K562 (cell line): ENCODE data around the gene PPCDC. TPM values are rescaled to one million over a fixed set of nuclear protein-coding genes. Genes with fewer than 3 reads are reported as not detected.
A peak's percentile ranks its signal among the peaks of the same experiment; 100 is the strongest.

Source experiments
- ARID2 ChIP-seq: fragments of 450-650 bp; IDR thresholded peaks from 2 replicates; pipeline ENCODE4 v1.6.1; 2017; ENCODE audit warnings: antibody characterized with exemption, mild to moderate bottlenecking
- CHD4 ChIP-seq: fragments of 200-600 bp; sonication (generic); IDR thresholded peaks from 3 replicates; pipeline ENCODE4 v1.6.1; 2012; ENCODE audit warnings: low read depth, mild to moderate bottlenecking, mixed read lengths, low read length, inconsistent platforms; ENCODE audit not compliant: insufficient read depth, insufficient replicate concordance, poor library complexity, severe bottlenecking
- DPF2 ChIP-seq: fragments of 450-650 bp; IDR thresholded peaks from 2 replicates; pipeline ENCODE4 v1.6.1; 2016
- EGR1 ChIP-seq: fragments of 450-650 bp; conservative IDR thresholded peaks from 2 replicates; pipeline ENCODE4 v1.6.1; 2017; ENCODE audit warnings: mild to moderate bottlenecking
- ELF1 ChIP-seq: fragments of 200-800 bp; sonication (Bioruptor generic); IDR thresholded peaks from 2 replicates; pipeline ENCODE4 v1.6.1; 2016; ENCODE audit warnings: missing genetic modification characterization, missing compliant biosample characterization
- GABPB2 ChIP-seq: fragments of 250-450 bp; sonication (Bioruptor Pico); conservative IDR thresholded peaks from 2 replicates; pipeline ENCODE4 v1.5.1; 2021; ENCODE audit warnings: mild to moderate bottlenecking
- GATAD2A ChIP-seq: fragments of 450-650 bp; IDR thresholded peaks from 2 replicates; pipeline ENCODE4 v1.6.1; 2017
- HLTF ChIP-seq: fragments of 450-650 bp; IDR thresholded peaks from 2 replicates; pipeline ENCODE4 v1.6.1; 2016
- HNRNPUL1 ChIP-seq: fragments of 200-400 bp; formaldehyde crosslinking; IDR thresholded peaks from 2 replicates; pipeline ENCODE4 v1.6.1; 2017; ENCODE audit warnings: low read length
- MIER1 ChIP-seq: fragments of 450-650 bp; IDR thresholded peaks from 2 replicates; pipeline ENCODE4 v1.6.1; 2016; ENCODE audit warnings: antibody characterized with exemption, mild to moderate bottlenecking, low read depth
- NCOA1 ChIP-seq: fragments of 450-650 bp; IDR thresholded peaks from 2 replicates; pipeline ENCODE4 v1.6.1; 2016; ENCODE audit warnings: low read depth
- RBM22 ChIP-seq: fragments of 200-400 bp; formaldehyde crosslinking; IDR thresholded peaks from 2 replicates; pipeline ENCODE4 v1.6.1; 2018; ENCODE audit warnings: low read length, low read depth; ENCODE audit not compliant: poor library complexity, severe bottlenecking
- SMAD2 ChIP-seq: fragments of 150-350 bp; IDR thresholded peaks from 2 replicates; pipeline ENCODE4 v1.6.1; 2014; ENCODE audit warnings: low read depth, mild to moderate bottlenecking, low read length
- STAG1 ChIP-seq: sonication (generic); formaldehyde crosslinking; IDR thresholded peaks from 2 replicates; pipeline ENCODE4 v1.5.0; 2020; ENCODE audit warnings: missing genetic modification reagents, borderline replicate concordance
- TEAD2 ChIP-seq: fragments of 450-650 bp; IDR thresholded peaks from 2 replicates; pipeline ENCODE4 v1.6.1; 2016; ENCODE audit warnings: missing genetic modification characterization, control low read depth, missing compliant biosample characterization
- ZFP1 ChIP-seq: fragments of 450-650 bp; formaldehyde crosslinking; IDR thresholded peaks from 2 replicates; pipeline ENCODE4 v1.4.0; 2020; ENCODE audit warnings: mild to moderate bottlenecking, mixed read lengths
- ZNF263 ChIP-seq: sonication (generic); formaldehyde crosslinking; IDR thresholded peaks from 2 replicates; pipeline ENCODE4 v1.8.0; 2022; ENCODE audit warnings: mild to moderate bottlenecking, missing genetic modification reagents, borderline replicate concordance
- ZNF347 ChIP-seq: fragments of 450-650 bp; formaldehyde crosslinking; IDR thresholded peaks from 2 replicates; pipeline ENCODE4 v1.4.0; 2020; ENCODE audit warnings: low read depth, mild to moderate bottlenecking, moderate library complexity
- polyA plus RNA-seq, 8 experiments: library from polyadenylated mRNA; depleted of rRNA in 4 of 8; stranded (reverse) in 5 of 8; unstranded in 3 of 8; fragments of >200 nt; fragmentation: Nextera tagmentation in 2 of 8; fragmentation: Illumina TruSeq in 1 of 8; extraction: Ambion mirVana in 2 of 8; extraction: Trizol in 1 of 8; gene quantifications; 2 replicates each; pipeline versions ENCODE4 v1.2.1 to v1.2.3, GENCODE V29; 2011 to 2014; ENCODE audit warnings: inconsistent platforms in 1 of 8, missing spikeins in 1 of 8
- total RNA-seq, 7 experiments: library from RNA; depleted of rRNA in 6 of 7; stranded (reverse); fragments of >200 nt in 6 of 7; fragmentation: Illumina TruSeq in 2 of 7; extraction: Trizol in 2 of 7; gene quantifications; 2 replicates each; pipeline versions ENCODE4 v1.2.1 to v1.2.3, GENCODE V29; 2011 to 2021; ENCODE audit warnings: low replicate concordance in 1 of 7
- TF ChIP-seq, protein P1 (sequence below), 2 experiments: IDR thresholded peaks; 2 replicates each; pipeline ENCODE4 v1.6.1; 2012; ENCODE audit warnings: improper control_type of control experiment in 2 of 2, low read depth in 2 of 2, low read length in 2 of 2, borderline replicate concordance in 1 of 2
- TF ChIP-seq, protein P2 (sequence below): fragments of 250-450 bp; sonication (Bioruptor Pico); IDR thresholded peaks from 2 replicates; pipeline ENCODE4 v1.8.0; 2022; ENCODE audit warnings: inconsistent platforms, mild to moderate bottlenecking, moderate library complexity, borderline replicate concordance
- TF ChIP-seq, protein P3 (sequence below): sonication (generic); formaldehyde crosslinking; IDR thresholded peaks from 2 replicates; pipeline ENCODE4 v1.8.0; 2022; ENCODE audit warnings: missing genetic modification reagents, mild to moderate bottlenecking, borderline replicate concordance
- TF ChIP-seq, protein P4 (sequence below): fragments of 250-450 bp; sonication (Bioruptor Pico); IDR thresholded peaks from 2 replicates; pipeline ENCODE4 v1.5.0; 2021
- TF ChIP-seq, protein P5 (sequence below): fragments of 450-650 bp; formaldehyde crosslinking; IDR thresholded peaks from 2 replicates; pipeline ENCODE4 v1.4.0; 2022; ENCODE audit warnings: missing genetic modification characterization

The PPCDC gene
- total and polyA plus RNA-seq, 9 of the 15 experiments (the other 6 are each of a cell fraction or from before 2014, with no cell fraction given), result 10.9 to 53.6 (median 16.7) TPM

DNA sequence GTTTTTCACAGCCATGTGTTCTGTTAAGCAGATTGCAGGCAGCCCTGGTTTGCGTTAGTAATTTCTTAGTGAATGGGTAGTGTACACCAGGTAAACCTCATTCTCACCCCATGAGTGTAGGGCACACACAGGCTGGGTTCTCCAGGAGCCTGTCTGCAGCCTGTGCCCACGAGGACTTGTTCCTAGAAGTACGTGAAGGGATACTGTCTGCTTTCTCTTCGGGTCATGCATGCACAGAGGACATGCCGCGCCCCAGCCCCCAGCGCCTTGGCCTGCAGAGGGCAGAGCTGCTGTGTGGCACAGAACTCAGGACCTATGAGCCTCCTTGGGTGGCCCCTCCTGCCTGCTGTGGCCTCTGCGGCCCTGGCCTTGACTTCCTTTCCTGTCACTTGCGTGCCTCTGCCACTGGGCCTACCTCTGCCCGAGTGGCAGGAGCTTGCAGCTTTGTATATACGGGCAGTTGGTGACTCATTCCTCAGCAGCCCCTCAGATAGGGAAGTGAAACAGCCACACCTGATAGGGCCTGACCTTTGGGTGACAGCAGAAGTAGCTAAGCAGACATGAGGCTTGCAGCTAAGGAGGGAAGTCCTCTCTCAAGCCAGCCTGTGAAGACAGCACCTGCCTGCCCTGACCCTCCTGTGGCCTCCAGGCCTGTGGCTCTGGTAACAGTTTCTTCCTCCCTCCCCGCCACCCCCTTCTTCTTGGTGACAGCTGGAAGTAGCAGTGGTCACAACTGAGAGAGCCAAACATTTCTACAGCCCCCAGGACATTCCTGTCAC lies 19.5 kb downstream of the PPCDC start (continued):
- TF ChIP-seq, protein P1, sequence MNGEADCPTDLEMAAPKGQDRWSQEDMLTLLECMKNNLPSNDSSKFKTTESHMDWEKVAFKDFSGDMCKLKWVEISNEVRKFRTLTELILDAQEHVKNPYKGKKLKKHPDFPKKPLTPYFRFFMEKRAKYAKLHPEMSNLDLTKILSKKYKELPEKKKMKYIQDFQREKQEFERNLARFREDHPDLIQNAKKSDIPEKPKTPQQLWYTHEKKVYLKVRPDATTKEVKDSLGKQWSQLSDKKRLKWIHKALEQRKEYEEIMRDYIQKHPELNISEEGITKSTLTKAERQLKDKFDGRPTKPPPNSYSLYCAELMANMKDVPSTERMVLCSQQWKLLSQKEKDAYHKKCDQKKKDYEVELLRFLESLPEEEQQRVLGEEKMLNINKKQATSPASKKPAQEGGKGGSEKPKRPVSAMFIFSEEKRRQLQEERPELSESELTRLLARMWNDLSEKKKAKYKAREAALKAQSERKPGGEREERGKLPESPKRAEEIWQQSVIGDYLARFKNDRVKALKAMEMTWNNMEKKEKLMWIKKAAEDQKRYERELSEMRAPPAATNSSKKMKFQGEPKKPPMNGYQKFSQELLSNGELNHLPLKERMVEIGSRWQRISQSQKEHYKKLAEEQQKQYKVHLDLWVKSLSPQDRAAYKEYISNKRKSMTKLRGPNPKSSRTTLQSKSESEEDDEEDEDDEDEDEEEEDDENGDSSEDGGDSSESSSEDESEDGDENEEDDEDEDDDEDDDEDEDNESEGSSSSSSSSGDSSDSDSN (IDR thresholded peaks at IDR 0.05; ENCODE audit: borderline replicate concordance in 1 of 2, low read depth in 2 of 2, low read length in 2 of 2), result no peak
- no peak for TF ChIP-seq NCOA1
- TF ChIP-seq DPF2, result peak; percentile 77
- TF ChIP-seq TEAD2 (tag), result no peak
- no peak for TF ChIP-seq ARID2
- TF ChIP-seq EGR1, result no peak
- TF ChIP-seq HNRNPUL1, result no peak
- no peak for TF ChIP-seq HLTF
- TF ChIP-seq GABPB2 (CRISPR knock-in tag), result 0 out of 2 replicates have a peak, but pooled peaks have one; percentile 41
- peak; percentile 86 for TF ChIP-seq GATAD2A
- TF ChIP-seq RBM22, result no peak
- TF ChIP-seq ZNF347 (CRISPR knock-in tag), result no peak
- TF ChIP-seq, protein P2, sequence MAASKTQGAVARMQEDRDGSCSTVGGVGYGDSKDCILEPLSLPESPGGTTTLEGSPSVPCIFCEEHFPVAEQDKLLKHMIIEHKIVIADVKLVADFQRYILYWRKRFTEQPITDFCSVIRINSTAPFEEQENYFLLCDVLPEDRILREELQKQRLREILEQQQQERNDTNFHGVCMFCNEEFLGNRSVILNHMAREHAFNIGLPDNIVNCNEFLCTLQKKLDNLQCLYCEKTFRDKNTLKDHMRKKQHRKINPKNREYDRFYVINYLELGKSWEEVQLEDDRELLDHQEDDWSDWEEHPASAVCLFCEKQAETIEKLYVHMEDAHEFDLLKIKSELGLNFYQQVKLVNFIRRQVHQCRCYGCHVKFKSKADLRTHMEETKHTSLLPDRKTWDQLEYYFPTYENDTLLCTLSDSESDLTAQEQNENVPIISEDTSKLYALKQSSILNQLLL, result no peak
- no peak for TF ChIP-seq ZFP1
- no peak for TF ChIP-seq STAG1 (CRISPR knock-in tag)
- TF ChIP-seq ZNF263 (CRISPR knock-in tag), result no peak
- TF ChIP-seq, protein P3, sequence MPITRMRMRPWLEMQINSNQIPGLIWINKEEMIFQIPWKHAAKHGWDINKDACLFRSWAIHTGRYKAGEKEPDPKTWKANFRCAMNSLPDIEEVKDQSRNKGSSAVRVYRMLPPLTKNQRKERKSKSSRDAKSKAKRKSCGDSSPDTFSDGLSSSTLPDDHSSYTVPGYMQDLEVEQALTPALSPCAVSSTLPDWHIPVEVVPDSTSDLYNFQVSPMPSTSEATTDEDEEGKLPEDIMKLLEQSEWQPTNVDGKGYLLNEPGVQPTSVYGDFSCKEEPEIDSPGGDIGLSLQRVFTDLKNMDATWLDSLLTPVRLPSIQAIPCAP (CRISPR knock-in tag), result no peak
- TF ChIP-seq, protein P4, sequence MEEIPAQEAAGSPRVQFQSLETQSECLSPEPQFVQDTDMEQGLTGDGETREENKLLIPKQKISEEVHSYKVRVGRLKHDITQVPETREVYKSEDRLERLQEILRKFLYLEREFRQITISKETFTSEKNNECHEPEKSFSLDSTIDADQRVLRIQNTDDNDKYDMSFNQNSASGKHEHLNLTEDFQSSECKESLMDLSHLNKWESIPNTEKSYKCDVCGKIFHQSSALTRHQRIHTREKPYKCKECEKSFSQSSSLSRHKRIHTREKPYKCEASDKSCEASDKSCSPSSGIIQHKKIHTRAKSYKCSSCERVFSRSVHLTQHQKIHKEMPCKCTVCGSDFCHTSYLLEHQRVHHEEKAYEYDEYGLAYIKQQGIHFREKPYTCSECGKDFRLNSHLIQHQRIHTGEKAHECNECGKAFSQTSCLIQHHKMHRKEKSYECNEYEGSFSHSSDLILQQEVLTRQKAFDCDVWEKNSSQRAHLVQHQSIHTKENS (CRISPR knock-in tag), result no peak
- no peak for TF ChIP-seq ELF1 (tag)
- TF ChIP-seq CHD4, result no peak
- TF ChIP-seq, protein P5, sequence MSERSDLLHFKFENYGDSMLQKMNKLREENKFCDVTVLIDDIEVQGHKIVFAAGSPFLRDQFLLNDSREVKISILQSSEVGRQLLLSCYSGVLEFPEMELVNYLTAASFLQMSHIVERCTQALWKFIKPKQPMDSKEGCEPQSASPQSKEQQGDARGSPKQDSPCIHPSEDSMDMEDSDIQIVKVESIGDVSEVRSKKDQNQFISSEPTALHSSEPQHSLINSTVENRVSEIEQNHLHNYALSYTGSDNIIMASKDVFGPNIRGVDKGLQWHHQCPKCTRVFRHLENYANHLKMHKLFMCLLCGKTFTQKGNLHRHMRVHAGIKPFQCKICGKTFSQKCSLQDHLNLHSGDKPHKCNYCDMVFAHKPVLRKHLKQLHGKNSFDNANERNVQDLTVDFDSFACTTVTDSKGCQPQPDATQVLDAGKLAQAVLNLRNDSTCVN (CRISPR knock-in tag), result no peak
- no peak for TF ChIP-seq SMAD2
- no peak for TF ChIP-seq MIER1
